Hematopoietic multipotent progenitor cell treated with erythropoietin and hydrocortisone succinate and interleukin-3 and kit ligand, for 15 days (in vitro differentiated cells): ENCODE data around the gene SKAP2.

Experiments
- DNase-seq: peaks from one replicate; pipeline ENCODE4 v3.0.0-alpha.2; 2015; ENCODE audit warnings: low spot score

The SKAP2 gene

DNA sequence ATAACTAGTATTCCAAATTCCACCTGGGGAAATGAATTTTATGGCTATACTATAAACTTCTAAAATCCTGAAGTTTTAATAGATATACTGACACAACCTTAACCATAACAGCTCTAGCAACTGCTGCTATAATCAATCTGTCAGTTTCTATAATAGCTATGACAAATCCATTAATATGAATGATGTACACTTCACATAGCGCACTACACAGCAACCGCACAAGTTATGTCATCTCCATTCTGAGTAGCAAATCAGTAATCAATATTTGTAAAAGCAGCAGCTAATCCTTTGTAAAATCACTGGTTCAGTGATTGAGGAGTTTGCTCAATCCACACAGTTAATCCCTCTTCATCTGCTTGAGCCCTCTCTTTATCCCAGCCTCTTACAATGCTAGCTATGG is 105.3 kb downstream of the SKAP2 start:
- no peak for DNase-seq

GRCh38 chr7:26743205-26743604 is 121.2 kb downstream of the SKAP2 start:
- no peak for DNase-seq

DNA sequence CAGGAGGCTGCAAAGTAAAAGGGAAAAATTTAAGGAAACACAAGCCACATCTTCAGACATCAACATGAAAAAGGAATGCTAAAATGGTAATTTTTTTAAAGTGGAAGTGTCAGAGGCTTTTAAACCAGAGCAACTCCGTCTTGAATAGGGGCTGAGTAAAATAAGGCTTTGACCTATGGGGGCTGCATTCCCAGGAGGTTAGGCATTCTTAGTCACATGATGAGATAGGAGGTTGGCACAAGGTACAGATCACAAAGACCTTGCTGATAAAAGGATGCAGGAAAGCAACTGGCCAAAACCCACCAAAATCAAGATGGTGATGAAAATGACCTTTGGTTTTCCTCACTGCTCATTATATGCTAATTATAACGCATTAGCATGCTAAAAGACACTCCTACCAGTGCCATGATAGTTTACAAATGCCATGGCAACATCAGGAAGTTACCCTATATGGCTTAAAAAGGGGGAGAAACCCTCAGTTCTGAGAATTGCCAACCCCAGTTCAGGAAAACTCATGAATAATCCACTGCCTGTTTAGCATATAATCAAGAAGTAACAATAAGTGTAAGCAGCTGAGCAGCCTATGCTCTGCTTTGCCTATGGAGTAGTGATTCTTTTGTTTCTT is 128.3 kb downstream of the SKAP2 start:
- DNase-seq, result no peak

GRCh38 chr7:26729150-26729775 is 135.1 kb downstream of the SKAP2 start:
- DNase-seq, result no peak

DNA sequence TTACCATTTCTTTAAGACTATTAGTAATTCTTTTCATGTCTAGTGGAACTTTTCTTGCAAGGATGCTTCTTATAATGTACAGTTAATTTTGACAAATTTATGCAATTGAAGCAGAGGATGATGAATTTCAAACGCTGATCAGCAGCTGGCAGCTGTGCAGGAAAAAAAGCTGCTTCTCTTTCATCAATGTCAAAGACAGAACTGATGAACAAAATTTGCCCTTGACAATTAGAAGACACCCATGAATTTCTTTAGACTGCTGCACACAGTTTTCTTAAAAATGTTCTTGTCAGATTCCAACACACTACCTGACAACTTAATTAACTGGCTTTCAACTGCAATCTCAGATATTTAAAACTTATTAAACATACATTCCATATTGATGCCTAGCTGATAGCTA is 138.3 kb downstream of the SKAP2 start:
- no peak for DNase-seq

GRCh38 chr7:26724795-26725194 is 139.6 kb downstream of the SKAP2 start:
- no peak for DNase-seq

DNA sequence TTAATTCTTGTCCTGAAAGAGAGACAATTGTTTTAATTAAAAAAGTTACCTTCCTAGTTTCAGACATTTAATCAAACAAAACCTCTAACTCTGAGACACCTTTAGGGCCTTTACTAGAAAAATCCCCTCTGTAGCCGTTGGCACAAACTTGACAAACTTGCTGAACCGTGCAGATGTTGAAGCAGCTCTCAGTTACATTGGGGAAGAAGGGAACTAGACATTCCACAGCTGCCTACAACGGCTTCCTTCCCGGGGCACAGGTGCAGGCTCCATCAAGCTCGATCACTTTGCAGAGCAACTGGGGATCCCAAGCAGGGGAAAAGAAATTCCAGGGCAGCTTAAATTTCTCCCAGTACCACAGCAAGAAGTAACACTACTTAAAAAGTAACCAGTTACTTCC is 141.3 kb downstream of the SKAP2 start:
- DNase-seq, result no peak

GRCh38 chr7:26721450-26721849 is 142.9 kb downstream of the SKAP2 start:
- DNase-seq, result no peak

DNA sequence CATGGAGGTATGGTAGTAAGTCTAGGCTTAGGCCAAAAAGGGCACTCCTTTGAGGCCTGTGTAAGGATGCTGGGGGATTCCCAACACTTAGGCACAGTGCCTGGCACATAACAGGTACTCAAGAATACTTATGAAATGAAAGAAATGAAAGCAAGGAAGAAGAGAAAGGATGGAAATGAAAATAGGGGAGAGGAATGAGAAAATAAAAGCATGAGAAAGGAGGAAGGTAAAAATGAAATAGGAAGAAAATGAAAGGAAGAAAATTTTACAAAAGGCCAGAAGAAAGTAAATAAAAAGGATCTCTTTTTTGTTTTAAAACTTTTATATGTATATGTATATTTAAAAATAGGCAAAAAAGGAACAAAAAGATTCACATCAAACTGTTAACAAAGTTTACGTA is 146.3 kb downstream of the SKAP2 start:
- DNase-seq, result no peak

DNA sequence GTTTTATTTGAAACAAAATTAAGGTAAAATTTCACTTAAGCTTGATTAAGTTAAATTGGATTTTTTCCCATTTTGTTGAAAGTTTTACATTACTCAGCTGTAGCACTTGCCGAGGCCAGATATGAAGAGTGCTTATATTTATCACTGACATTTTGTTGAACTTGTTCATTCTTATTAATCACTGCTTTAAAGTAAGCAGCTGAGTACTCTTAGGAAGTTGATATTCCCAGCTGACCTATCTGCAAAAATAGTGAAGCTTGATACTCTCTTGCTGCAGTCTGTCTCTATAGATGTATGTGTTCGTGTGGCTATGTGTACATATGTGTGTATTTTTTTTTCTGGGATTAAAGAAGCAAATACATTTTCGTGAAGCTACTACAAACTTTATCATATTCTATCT is 150.0 kb downstream of the SKAP2 start:
- DNase-seq, result no peak

DNA sequence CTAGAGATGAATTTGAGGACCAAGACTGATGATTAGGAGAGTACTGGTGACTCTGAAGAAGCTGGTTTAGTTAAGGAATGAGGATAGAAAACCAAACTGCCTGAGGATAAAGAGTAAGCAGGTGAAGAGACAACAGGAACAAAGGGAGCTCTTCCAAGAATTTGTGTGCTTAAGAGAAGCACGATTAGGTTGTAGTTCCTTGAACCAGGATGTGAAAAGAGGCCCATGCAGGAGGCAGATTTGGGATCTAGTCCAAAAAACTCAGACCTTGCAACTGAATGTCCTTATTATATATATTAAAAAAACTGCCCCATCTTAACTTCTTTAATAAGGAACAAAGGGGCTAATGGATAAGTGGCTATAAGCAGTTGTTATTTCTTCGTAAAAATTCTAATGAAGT is 150.4 kb downstream of the SKAP2 start:
- DNase-seq, result no peak

DNA sequence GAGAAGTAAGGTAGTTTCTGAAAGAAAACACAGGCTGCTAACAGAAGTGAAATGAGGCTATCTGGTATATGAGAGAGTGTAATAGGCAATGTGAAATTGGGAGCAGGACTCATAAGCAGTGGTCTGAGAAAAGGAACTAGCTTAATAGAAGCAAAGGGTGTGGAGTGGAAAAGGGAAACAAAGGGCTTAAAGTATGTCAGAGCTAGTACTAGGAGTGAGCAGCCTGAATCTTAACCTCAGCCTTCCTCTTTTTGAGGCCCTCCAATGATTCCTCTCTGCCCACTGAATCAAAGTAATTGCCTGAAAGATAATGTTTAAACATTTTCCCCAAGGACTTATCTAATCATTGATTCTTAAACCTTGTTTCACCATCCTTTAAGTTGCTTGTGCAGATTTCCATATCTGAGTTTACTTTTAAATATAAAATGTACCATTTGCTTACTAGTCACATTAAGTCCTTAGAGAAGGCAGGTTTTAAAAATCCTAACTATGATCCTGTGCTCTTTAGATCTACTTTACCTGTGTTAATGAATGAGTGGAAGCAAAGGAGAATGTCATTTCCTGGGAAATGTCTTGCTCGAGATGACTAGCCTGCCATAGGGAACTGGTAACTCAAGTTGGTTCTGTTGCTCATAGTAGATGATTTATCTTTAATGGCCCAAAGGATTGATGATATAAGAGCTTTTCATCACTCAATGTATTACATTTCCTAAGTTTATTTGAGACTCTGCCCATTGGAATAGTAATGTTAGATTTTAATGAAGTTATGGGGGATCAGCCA is 155.0 kb downstream of the SKAP2 start:
- DNase-seq, result no peak

DNA sequence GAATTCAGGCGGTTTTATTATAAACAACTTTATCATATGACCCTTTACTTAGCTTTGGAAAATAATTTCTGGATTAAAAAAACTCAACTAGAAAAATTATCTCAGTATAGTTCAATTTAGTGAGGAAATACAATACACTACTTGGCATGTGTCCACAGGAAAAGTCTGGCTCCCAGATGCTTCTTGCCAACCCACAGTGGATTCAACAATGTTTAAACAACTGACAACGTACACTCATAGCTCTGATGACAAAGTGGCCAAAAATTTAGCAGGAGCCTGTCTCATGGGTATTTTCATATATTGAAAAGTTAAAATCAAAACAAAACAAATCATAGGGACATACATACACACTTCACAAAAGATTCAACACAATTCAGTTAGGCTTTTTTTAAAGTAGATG is 158.8 kb downstream of the SKAP2 start:
- no peak for DNase-seq

- no peak for DNase-seq
Observed at GRCh38 chr7:26704786-26705185, 159.6 kb downstream of the SKAP2 start.

DNA sequence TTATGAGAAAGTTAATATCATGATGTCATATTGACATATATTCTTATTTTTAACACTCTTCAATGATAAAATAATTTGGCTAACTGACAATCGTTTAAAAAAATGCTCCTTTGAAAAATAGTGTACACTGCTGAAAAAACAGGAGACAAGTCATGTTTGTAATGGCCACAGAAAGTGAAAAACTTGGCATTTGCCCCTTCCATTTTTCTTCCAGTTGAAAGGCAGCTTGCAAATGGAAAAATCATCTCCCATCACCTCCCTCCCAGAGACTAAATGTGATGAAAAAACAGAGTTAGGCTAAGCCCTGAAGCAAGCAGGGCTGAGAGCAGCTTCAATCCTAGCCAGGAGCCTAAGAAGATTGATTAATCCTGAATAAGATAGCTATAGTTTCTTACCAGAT is 160.4 kb downstream of the SKAP2 start:
- DNase-seq, result no peak

DNA sequence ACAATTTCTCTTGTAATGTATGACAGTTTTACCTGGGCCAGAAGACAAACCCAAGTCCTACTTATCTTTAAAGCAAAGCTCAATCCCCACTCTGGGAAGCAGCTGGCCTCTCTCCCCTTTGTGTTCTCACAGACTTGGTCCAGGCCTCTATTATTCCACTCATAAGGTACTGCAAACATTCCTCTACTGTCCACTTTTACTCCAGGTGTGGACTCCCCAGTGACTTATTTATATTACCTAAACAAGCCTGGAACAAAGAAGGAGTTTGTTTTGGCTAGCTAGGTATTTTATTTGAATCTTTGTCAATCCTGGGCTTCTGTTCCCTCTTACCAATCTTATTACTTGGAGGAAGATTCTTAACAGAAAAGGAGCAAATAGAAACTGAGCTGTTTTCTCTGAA is 163.5 kb downstream of the SKAP2 start:
- no peak for DNase-seq

- DNase-seq, result no peak
Observed at GRCh38 chr7:26700386-26700785, 164.0 kb downstream of the SKAP2 start.

- no peak for DNase-seq
Observed at GRCh38 chr7:26699766-26700165, 164.6 kb downstream of the SKAP2 start.

DNA sequence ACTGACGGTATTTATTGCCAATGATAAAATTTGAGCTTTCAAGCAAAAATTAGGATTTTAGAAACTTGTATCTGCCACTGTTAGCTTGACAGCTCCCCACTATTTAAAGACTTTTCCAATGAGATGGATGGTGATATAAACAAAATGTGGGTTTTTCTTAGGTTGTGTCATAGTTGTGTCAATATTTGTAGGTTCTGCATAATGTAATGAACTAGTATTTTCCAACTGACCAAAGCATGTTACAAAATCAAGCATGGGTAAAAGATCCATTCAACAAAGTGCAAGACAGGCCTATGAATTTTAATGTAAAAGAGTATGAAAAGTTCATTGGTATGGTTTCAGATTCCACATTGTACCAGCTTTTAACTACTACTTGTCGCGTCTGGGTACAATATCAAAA is 165.6 kb downstream of the SKAP2 start:
- no peak for DNase-seq

DNA sequence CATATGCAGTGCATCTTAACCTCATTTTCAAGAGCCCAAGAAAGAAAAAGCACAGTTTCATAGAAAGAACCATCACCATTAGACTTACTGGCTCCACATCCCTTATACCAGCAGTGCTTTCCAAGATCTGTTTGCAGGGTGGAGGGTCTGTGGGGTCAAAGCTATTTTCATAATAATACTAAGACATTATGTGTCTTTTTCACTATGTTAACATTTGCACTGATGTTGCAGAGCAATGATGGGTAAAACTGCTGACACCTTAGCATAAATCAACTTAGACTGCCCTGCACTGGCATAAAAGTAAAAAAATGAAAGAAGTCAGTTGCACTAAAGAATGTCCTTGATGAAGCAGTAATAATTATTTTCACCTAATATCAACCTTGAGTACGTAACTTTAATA is 166.2 kb downstream of the SKAP2 start:
- DNase-seq, result no peak

GRCh38 chr7:26696978-26697377 is 167.4 kb downstream of the SKAP2 start:
- DNase-seq, result no peak

- no peak for DNase-seq
Observed at GRCh38 chr7:26696161-26696560, 168.2 kb downstream of the SKAP2 start.

DNA sequence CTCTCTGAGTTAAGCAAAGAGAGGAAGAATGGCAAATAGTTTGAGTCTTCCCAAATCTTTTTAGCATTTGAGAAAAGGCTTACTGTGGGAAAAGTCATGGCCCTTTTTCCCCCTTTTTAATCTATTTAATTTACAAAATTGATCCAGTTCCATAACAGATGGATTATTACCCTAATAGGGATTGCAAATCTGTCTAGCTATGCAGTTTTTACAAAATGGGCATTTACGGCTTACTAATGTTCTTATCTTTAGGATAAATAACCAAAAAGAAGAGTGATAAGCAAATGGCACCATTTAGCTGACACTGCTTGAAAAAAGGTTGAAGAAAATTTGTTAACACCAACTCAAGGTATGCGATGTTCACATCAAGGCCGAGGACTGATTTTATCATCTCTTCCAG is 169.7 kb downstream of the SKAP2 start:
- no peak for DNase-seq

GRCh38 chr7:26694141-26694540 is 170.2 kb downstream of the SKAP2 start:
- no peak for DNase-seq
